Measurements from ENCODE around the gene SH3PXD2B.

GRCh38 chr5:172451771-172452197 lies 2.5 kb downstream of the SH3PXD2B start:
- TF ChIP-seq CTCF (IDR thresholded peaks at IDR 0.05; ENCODE audit: low read length) (no peak), EZH2 (IDR thresholded peaks at IDR 0.05; ENCODE audit: borderline replicate concordance, low read length) (no peak)

Data from OCI-LY1 (cell line).